HG02870 (cell line): ENCODE measurements around the gene DMRTC2.

ENCODE experiments used
- ATAC-seq: cut with Tn5 transposase; IDR thresholded peaks from one replicate; pipeline ENCODE4 v1.9.1; 2021; ENCODE audit warnings: mild to moderate bottlenecking, moderate library complexity; ENCODE audit not compliant: unreplicated experiment

DMRTC2 gene

DNA sequence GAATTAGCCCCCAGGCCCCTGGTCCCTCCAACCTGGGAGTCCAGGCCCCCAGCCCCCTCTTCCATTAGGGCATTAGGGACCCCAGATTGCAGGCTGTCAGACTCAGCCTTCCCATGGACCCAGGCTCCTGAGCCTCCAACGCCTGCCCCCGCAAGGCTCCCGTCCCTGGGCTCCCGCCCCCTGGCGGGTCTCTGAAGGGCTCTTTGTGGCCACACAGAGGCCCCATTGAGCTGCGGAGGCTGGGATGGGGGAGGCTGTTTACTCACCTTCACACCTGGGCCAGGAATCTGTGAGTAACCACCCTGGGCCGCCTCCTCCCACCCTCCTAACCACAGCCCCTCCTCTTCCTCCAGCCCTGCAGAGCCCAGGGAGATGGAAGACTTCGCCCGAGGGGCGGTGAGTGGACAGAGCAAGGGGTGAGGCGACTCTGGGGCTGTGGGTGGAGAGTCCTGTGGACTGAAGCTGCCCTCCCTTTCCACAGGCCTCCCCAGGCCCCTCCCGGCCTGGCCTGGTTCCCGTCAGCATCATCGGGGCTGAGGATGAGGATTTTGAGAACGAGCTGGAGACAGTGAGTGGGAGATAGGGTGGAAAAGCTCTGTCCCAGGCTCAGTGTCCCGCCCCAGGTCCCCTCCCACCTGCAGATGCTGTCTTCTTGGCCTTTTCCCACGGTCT is 43.0 kb downstream of the DMRTC2 start:
- ATAC-seq: no peak

DNA sequence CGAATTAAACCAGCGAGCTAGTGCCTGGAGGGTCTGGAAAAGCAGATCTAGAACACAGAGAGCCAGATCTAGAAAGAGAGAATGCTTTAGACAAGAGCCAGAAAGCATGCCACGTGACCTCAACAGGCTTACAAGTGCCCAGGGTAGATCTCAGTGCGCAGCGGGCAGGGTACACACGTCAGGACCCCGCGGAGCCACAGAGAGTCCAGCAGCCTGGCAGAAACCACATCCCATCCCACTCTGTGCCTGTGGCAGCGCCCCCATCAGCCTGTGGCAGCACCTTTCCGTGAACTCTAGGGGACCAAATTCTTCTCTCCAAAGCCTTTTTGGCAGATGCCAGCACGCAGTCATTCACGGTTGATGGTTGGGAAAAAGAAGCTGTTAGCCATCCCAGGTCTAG is 44.1 kb downstream of the DMRTC2 start:
- ATAC-seq: no peak

DNA sequence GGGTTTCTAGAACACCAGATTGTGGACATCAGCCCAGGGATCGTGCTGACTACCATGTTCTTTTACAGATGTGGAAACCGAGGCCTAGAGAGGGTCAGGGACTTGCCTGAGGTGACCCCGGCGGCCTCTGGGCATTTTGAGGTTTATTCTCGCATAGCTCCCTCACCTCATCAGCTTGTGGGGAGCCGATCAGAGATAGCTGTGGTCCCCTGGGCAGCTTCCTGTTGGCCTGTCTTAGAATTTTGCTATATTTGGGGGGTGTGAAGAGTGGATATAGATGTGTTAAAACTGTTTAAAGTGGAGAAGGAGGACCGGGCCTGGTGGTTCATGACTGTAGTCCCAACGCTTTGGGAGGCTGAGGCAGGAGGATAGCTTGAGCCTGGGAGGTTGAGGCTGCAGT is 45.1 kb downstream of the DMRTC2 start:
- no peak for ATAC-seq

DNA sequence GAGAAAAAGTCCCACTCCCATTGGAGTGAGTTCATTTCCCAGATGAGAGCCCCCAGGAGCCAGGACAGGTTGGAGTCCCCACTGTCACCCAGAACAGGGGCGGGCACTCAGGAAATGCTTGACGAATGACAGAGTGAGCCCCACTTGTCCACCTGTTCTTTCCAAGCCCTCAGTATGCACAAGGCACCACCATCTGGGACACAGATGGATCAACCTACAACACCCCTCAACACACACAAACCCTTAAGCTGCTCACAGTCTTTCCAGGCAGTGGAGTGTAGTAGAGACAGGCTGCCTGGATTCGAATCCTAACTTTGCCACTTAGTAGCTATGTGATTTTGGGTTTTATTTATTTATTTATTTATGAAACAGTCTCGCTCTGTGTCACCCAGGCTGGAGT is 46.1 kb downstream of the DMRTC2 start:
- ATAC-seq: no peak

DNA sequence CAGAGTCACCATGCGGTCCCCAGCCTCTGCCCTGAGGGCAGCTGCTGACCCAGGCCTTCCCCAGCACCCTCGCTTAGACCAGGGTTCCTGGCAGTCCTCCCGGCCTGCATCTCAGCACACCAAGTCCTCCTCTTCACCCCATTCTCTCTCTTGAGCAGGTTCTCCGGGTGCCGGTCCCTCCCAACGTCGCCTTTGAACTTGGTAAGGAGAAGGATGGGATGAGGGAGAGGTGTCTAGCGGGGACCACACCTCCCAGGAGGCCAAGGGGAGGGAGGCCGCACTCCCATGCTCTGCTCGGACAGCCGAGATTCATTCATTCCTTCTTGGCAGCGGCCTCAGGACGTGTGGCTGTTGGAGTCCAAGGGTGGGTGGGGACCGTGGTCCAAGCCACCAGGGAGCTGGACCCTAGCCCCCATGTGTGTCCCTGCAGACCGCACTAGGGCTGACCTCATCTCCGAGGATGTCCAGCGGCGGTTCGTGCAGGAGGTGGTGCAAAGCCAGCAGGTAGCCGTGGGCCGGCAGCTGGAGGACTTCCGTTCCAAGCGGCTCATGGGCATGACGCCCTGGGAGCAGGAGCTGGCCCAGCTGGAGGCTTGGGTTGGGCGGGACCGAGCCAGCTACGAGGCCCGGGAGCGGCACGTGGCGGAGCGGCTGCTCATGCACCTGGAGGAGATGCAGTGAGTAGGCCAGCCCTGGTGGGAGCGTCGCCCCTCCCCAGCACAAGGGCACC is 47.5 kb downstream of the DMRTC2 start:
- ATAC-seq: no peak

DNA sequence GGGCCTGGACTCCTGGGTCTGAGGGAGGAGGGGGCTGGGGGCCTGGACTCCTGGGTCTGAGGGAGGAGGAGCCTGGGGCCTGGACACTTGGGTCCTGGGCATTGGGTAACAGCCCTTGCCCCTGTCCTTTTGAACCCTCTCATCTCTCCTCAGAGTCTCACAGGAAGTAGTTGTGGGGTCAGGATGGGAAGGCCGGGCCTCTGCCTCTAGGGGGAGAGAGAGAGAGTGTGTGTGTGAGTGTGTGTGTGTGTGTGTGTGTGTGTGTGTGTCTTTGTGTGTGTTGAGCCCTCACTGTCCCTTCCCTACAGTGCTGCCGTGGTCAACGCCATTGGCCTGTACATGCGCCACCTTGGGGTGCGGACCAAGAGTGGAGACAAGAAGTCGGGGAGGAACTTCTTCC is 49.1 kb downstream of the DMRTC2 start:
- ATAC-seq: no peak

DNA sequence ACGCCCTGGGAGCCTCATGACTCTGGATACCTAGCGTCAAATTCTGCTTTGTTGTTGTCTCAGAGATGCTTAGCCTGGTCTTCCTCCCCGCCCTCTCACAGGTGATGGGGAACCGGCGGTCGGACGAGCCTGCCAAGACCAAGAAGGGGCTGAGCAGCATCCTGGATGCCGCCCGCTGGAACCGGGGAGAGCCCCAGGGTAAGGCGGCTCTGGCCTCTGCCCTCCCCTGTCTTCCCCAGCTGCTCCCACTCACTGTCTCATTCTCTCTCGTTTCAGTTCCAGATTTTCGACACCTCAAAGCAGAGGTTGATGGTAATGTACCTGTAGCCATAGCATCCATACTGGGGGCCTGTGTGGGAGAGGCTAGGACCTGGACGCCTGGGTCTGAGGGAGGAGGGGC is 49.5 kb downstream of the DMRTC2 start:
- no peak for ATAC-seq

DNA sequence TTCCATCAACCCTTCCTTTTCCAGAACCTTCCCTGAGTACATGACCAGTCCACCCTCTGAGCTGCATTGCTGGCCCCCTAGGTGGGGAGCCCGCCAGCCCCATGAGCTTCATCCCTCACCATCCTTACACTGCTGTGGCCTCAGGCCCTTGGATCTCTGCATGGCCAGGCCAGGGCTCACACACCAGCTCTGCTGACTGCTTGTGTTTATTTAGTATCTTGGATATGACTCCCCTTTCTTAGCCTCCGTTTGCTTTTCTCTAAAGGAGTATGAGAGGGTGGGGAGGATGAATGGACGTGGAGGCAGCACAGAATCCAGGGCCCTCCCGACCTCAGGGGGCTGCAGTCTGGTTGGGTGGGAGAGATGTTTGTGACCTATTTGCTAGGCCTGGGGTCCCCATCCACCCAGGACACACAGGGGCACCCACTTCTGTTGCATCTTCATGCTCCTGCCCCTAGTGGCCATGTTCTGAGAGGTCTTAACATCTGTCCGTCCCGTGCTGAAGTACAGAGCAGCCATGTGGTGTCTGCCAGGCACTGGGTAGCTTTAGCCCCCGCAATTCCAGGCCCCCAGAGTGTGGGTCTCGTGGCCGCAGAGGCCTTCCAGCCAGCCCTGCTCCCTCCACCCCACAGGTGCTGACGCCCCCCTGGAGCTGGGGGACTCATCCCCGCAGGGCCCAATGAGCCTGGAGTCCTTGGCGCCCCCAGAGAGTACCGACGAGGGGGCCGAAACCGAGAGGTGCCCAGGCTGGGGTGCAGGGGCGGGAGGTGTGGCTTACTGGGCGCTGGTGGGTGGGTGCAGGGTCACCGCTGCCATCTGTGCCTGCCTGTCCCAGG is 51.1 kb downstream of the DMRTC2 start:
- ATAC-seq: no peak

DNA sequence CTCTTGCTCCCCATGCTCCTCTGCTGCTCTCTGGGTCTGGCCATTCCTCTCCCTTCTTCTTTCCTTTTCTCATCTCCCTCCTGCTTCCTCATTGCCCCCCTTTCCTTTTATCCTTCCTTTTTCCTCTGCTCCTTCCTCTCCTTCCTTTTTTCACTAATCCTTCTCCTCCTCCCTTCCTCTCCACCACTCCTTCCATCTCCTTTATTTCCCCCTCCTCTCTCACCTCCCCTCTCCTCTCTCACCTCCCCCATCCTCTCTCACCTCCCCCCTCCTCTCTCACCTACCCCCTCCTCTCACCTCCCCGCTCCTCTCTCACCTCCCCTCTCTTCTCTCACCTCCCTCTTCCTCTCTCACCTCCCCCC is 51.7 kb downstream of the DMRTC2 start:
- no peak for ATAC-seq

DNA sequence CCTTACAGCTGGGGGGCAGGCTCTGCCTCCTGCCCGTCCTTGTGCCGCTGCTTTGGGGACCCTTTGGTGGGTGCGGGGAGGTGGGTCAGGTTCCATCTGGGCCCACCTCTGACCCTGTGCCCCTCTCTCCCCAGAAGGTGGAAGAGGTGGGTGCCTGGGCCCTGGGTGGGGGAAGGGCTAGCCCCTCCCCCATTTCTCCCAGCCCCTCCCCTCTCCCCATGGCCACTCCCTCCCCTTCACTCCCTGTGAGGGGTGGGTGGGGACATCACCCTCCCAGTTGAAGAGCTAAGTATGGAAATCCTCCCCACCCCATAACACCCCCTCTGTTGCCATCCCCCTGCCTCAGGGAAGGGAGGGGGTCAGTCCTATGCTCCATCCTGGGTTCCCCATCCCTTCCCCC is 52.3 kb downstream of the DMRTC2 start:
- ATAC-seq: no peak

DNA sequence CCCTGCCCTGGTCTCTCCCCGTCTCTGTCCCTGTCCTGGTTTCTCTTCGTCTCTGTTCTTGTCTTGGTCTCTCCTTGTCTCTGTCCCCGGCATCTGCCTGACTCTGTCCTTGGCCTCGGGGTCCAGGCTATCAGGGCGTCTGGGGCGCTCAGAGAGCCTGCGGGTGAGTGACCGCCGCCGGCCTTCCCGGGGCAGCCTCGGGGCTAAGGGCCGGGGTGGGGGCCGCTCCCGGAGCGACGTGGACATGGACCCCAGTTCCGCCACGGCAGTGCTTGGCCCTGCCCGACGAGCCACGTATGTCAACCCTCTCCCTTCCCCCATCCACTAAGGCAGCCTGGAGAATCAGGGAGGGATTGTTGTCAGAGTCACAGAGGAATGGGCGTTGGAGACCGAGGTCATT is 53.0 kb downstream of the DMRTC2 start:
- no peak for ATAC-seq

DNA sequence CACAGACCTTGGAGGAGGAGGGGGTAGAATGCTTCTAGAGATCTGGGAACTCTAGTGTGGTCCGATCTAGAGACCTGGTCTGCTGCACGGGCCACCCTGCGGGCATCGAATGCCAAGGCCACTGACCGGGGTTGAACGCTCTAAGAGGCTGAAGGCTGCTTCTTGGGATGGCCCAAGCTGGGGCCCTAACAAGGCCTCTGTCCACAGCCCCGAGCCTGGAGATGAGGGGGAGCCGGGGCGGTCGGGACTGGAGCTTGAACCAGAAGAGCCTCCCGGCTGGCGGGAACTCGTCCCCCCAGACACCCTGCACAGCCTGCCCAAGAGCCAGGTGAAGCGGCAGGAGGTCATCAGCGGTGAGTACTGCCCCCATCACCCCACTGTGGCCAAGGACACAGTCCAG is 53.4 kb downstream of the DMRTC2 start:
- no peak for ATAC-seq
